AG09309 (cell line): Measurements from ENCODE around the gene FKBP9.

Experiments used
- DNase-seq: peaks from one replicate; pipeline ENCODE4 v3.0.0-alpha.2; 2010; ENCODE audit warnings: low read depth
- H3K4me3 ChIP-seq: 2 replicates; pipeline ENCODE4 v1.5.1; 2011; ENCODE audit warnings: mild to moderate bottlenecking, low read depth, low read length, moderate library complexity; ENCODE audit not compliant: control insufficient read depth
- TF ChIP-seq, protein P1 (sequence below): IDR thresholded peaks from 2 replicates; pipeline ENCODE4 v1.5.1; 2011; ENCODE audit warnings: mild to moderate bottlenecking, low read depth, low read length, inconsistent platforms; ENCODE audit not compliant: insufficient read depth, control insufficient read depth; ENCODE audit errors: missing control alignments

The FKBP9 gene

DNA sequence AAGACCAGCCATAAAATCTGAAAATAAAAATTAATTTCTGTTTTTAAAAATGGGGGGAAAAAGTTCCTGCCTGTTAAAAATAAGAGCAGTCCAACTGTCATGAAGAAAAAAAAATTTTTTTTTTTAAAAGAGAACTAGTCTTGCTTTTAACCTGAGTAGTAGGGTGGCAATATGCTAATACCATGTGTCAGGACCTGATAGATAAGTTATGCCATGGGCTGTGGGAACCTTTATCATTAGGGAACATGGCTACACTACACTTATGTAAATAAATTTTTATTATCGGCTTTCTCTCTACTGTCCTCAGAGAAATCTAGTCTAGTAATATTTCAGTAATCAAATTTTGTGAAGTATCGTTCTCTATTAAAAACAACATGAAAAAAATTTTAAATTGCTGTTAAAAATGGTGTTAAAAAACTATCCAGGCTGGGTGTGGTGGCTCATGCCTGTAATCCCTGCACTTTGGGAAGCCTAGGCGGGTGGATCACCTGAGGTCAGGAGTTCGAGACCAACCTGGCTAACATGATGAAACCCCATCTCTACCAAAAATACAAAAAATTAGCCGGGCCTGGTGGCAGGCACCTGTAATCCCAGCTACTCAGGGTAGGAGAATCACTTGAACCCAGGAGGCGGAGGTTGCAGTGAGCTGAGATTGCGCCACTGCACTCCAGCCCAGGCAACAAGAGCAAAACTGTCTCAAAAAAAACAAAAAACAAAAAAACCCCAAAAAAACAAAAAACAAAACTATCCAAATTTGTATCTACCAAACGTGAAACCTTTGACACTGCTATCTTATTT, 84.6 kb downstream of the FKBP9 start:
- no peak for DNase-seq
- no peak overlapping the region for H3K4me3 ChIP-seq
- TF ChIP-seq, protein P1, sequence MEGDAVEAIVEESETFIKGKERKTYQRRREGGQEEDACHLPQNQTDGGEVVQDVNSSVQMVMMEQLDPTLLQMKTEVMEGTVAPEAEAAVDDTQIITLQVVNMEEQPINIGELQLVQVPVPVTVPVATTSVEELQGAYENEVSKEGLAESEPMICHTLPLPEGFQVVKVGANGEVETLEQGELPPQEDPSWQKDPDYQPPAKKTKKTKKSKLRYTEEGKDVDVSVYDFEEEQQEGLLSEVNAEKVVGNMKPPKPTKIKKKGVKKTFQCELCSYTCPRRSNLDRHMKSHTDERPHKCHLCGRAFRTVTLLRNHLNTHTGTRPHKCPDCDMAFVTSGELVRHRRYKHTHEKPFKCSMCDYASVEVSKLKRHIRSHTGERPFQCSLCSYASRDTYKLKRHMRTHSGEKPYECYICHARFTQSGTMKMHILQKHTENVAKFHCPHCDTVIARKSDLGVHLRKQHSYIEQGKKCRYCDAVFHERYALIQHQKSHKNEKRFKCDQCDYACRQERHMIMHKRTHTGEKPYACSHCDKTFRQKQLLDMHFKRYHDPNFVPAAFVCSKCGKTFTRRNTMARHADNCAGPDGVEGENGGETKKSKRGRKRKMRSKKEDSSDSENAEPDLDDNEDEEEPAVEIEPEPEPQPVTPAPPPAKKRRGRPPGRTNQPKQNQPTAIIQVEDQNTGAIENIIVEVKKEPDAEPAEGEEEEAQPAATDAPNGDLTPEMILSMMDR = no peak

DNA sequence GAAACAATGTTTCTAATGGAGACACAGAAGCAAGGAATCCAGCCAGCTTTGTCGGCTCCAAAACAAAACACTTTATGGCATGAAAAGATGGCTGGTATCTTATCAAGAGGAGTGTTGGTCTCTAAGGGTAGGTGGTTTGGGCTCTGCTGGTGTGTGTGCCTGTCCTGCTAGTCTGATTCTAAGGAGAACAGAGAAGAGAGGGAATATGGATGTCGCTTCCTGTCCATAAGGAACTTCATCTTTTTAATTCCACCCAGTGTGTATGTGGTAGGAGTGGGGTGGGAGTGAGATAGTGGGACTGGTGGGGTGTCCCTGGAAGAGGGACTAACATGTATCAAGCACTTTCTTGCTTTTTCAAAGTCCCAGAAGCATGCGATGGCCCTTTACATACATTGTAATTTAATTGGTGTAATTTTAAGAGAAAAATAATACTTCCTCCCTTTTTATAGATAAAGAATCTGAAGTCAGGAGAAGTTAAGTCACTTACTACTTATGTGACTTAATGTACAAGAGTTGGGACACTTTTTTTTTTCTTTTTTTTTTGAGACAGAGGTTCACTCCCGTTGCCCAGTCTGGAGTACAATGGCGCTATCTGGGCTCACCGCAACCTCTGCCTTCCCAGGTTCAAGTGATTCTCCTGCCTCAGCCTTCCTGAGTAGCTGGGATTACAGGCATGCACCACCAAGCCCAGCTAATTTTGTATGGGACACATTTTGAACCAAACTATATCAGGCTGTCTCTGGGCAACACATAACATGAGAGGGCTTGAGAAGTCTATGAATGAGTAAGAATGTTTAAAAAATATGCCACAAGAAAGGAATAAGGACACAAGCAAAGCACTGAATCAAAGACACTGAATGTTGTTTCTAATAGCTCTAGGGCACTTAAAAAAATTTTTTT, 86.5 kb downstream of the FKBP9 start:
- DNase-seq = no peak
- TF ChIP-seq, protein P1 = no peak

DNA sequence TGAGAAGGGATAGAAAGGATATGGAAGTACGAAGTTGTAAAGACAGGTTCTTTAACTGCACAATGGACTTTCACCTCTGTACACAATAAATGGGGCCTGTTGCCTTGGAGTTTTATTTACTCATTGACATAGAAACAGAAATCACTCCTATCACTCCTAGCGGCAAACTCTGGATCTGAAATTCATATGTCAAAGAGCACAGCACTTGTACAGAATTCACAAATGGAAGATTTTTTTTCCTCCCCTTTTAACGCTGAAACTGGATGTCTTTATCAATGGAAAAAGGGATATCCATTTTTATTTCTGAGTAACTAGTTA, 87.1 kb downstream of the FKBP9 start:
- TF ChIP-seq, protein P1 = no peak
- no peak overlapping the region for H3K4me3 ChIP-seq
- no peak for DNase-seq

More for the DNA sequence above, 86.5 kb downstream of the FKBP9 start:
- no peak overlapping the region for H3K4me3 ChIP-seq

DNA sequence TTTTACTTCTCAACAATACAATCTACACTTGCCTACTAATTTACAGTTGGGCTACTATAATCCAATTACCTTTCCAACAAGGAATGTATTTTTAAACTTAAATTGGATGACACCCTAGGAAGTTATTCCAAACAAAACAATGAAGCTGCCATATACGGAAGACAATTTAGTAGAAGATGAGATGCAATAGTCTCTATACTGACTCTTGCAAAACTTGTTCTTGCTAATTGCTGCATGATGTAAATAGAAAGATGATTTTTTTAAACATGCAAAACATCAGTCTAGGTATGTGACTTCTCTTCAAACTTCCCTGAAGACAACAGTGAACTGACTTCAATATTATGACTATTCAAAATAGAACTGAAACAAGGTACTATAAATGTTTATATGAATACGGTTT, 87.7 kb downstream of the FKBP9 start:
- TF ChIP-seq, protein P1 = no peak
- DNase-seq = no peak
- H3K4me3 ChIP-seq = no peak overlapping the region

DNA sequence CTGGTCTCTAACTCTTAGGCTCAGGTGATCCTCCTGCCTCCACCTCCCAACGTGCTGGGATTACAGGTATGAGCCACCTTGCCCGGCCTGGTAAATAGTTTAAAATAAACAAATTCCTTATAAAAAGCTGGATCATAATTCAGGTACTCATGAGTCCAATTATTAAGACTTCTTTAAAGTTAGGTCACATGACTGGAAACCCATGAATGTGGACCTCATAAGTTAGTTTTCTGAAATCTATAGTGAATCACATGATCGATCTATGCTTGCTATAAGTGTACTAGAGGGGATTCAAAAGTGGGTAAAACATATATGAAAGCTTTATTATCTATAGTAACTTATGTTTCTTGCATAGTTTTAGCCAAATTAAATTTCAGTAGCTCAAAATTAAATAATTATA, 91.0 kb downstream of the FKBP9 start:
- H3K4me3 ChIP-seq = no peak overlapping the region
- TF ChIP-seq, protein P1 = no peak
- no peak for DNase-seq

DNA sequence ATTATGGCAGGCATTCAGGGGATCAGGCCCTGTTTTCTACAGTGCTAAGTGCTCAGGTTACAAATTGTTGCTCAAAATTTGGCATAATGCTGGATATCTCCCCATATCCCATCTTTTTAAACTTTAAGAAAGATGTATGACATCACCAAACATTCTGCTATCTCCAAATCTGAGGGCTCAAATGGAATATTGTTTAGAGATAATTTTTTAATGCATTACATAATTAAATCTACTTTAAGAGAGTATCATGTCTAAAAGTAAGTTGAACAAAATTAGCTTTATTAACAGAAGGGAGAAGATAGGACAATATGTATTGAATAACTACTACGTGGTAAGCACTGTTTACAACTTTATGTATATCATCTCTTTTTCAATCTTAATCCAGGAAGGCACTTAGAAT, 91.5 kb downstream of the FKBP9 start:
- TF ChIP-seq, protein P1 = no peak
- no peak for DNase-seq
- no peak overlapping the region for H3K4me3 ChIP-seq
